ENCODE measurements around the gene NMNAT2. TPM values are rescaled to one million over a fixed set of nuclear protein-coding genes. Genes with fewer than 3 reads are reported as not detected.

The NMNAT2 gene
- total and polyA plus RNA-seq, 2 of the 13 experiments (the other 11 are each of a cell fraction or from before 2014, with no cell fraction given): not detected

DNA sequence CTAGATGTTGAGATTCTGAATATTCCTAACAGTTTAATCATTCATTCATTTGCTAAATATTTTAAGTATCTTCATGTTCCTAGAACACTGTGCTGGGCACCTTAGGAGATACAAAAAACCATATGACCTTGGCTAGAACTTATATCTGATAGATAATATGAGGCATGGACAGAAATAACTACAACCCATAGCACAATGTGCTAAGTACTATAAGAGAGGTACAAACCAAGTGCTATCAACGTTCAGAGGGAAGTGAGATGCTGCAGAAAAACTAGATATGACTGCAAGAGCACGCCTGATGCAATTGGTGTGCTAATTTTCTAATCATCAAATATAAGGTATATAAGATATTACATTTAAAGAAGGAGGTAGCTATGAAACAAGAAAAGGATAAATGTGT, 10.7 kb downstream of the NMNAT2 start:
- intact Hi-C loops (cut with micrococcal nuclease; ENCODE audit: unreplicated experiment) (no loop called here), in situ Hi-C loops (cut with HindIII; ENCODE audit: extremely low pct_ligation_motif_present, low pct_unique_long_range_greater_than_20kb) (no loop called here)
- ChIA-PET POLR2A (no interaction called here), CTCF (ENCODE audit: low intra/inter-chr PET ratio, low total read pairs) (no interaction called here)
- Histone ChIP-seq H2AFZ (ENCODE audit: low read length) (no peak overlapping the region), H3K4me3 (replicated peaks in 1 of 3; ENCODE audit: insufficient read depth in 1 of 3, low read depth in 2 of 3, low read length in 3 of 3) (no peak overlapping the region), H3K4me2 (ENCODE audit: low read depth, low read length) (no peak overlapping the region), H3K79me2 (ENCODE audit: insufficient read depth, low read length) (no peaks in the 10 kb centered on the region), H3K27ac (ENCODE audit: extremely low read length, insufficient read depth, low read length) (no peak overlapping the region), H3K36me3 (replicated peaks in 1 of 2; ENCODE audit: control insufficient read depth in 1 of 2, insufficient read depth in 2 of 2, low read length in 2 of 2) (no peaks in the 10 kb centered on the region), H3K27me3 (ENCODE audit: control insufficient read depth in 1 of 2, insufficient read depth in 2 of 2, low read length in 2 of 2) (peaks cover 0 to 3% of the 10 kb centered on the region in 2 experiments; a peak in 1 of 5 replicates), H4K20me1 (ENCODE audit: insufficient read depth, low read length) (no peaks in the 10 kb centered on the region), H3K9me3 (ENCODE audit: low read length) (no peaks in the 10 kb centered on the region), H3K4me1 (ENCODE audit: insufficient read depth, low read length) (no peaks in the 10 kb centered on the region), H3K9ac (ENCODE audit: insufficient read depth, low read depth, low read length) (no peak overlapping the region)
- FAIRE-seq: no peak
- no peak for ATAC-seq
- no TSS peak for BruUV-seq (replicated peaks)
- DNase-seq (ENCODE audit: low spot score): no peak
- WGBS (ENCODE audit: low lambda C conversion rate): 18% methylated on average over 2 of the region's 2 CpGs
- TF ChIP-seq FOXA3 (CRISPR knock-in tag; IDR thresholded peaks at IDR 0.05): no peak
- no peak for TF ChIP-seq ZNF160 (CRISPR knock-in tag; IDR thresholded peaks at IDR 0.05)
- TF ChIP-seq U2AF2 (IDR thresholded peaks at IDR 0.05; ENCODE audit: low read depth, low read length): no peak
- TF ChIP-seq ZNF205 (CRISPR knock-in tag; IDR thresholded peaks at IDR 0.05): no peak
- TF ChIP-seq POGZ (CRISPR knock-in tag; IDR thresholded peaks at IDR 0.05): no peak
- TF ChIP-seq ZFP36L2 (CRISPR knock-in tag; IDR thresholded peaks at IDR 0.05): no peak
- no peak for TF ChIP-seq ZNF737 (CRISPR knock-in tag; IDR thresholded peaks at IDR 0.05; ENCODE audit: borderline replicate concordance)
- TF ChIP-seq MZF1 (CRISPR knock-in tag; IDR thresholded peaks at IDR 0.05; ENCODE audit: borderline replicate concordance): no peak
- no peak for TF ChIP-seq EEA1 (CRISPR knock-in tag; IDR thresholded peaks at IDR 0.05; ENCODE audit: borderline replicate concordance)
- no peak for TF ChIP-seq ZC3H13 (CRISPR knock-in tag; IDR thresholded peaks at IDR 0.05)
- TF ChIP-seq SIN3B (IDR thresholded peaks at IDR 0.05; ENCODE audit: low read length): no peak
- no peak for TF ChIP-seq ZMYM2 (CRISPR knock-in tag; IDR thresholded peaks at IDR 0.05)
- no peak for TF ChIP-seq RAD21 (CRISPR knock-in tag; IDR thresholded peaks at IDR 0.05)
- TF ChIP-seq HOXA5 (CRISPR knock-in tag; IDR thresholded peaks at IDR 0.05): no peak

Measured in HepG2 (cell line).